HG02973 (cell line): ENCODE results near the gene OSTF1.

Source experiments
- ATAC-seq: cut with Tn5 transposase; IDR thresholded peaks from one replicate; pipeline ENCODE4 v1.9.1; 2021; ENCODE audit warnings: moderate library complexity; ENCODE audit not compliant: unreplicated experiment

Gene OSTF1

DNA sequence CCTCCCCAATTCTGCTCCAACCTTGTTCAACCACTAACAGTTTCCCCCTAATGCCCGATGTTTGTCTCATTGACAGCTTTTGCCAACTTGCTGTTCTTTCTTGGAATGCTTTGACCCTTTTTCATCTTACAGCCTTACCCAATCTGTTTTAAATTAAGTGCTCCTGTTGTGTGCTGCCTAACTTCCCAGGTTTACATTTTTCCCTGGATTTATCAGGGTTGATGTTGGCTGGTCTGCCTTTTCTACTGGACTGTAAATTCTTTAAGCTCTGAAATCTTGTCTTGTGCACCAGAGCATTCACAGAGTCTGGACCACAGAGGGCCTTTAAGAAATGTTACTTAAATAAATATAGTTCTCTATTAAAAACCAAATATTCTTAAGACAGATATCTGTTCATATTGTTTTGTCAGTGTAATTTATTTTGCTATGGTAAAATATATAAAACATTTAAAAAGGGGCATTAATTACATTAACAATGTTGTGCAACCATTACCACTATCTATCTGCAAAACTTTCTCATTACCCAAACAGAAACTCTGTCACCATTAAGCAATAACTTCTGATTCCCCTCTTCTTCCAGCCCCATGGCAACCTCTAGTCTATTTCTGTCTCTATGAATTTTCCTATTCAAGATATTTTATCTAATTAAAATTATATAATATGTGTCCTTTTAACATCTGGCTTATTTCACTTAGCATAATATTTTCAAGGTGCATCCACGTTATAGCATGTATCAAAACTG lies 73.0 kb downstream of the OSTF1 start:
- no peak for ATAC-seq

GRCh38 chr9:75163764-75164163 lies 75.5 kb downstream of the OSTF1 start:
- ATAC-seq = no peak

DNA sequence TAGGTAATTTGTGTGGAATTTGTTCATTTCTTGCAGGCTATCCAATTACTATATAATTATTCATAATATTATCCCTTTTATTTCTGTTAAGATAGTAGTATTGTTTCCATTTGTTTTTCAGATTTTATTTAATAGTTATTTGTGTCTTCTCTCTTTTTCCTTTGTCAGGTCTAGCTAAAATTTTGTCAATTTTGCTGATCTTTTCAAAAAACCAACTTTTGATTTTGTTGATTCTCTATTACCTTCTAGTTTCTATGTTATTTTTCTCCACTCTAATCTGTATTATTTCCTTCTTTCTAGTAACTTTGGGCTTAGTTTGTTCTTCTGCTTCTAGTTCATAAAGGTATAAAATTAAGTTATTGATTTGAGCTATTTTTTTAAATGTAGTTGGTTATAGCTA lies 76.3 kb downstream of the OSTF1 start:
- ATAC-seq = no peak

GRCh38 chr9:75167281-75167680 lies 79.0 kb downstream of the OSTF1 start:
- no peak for ATAC-seq

DNA sequence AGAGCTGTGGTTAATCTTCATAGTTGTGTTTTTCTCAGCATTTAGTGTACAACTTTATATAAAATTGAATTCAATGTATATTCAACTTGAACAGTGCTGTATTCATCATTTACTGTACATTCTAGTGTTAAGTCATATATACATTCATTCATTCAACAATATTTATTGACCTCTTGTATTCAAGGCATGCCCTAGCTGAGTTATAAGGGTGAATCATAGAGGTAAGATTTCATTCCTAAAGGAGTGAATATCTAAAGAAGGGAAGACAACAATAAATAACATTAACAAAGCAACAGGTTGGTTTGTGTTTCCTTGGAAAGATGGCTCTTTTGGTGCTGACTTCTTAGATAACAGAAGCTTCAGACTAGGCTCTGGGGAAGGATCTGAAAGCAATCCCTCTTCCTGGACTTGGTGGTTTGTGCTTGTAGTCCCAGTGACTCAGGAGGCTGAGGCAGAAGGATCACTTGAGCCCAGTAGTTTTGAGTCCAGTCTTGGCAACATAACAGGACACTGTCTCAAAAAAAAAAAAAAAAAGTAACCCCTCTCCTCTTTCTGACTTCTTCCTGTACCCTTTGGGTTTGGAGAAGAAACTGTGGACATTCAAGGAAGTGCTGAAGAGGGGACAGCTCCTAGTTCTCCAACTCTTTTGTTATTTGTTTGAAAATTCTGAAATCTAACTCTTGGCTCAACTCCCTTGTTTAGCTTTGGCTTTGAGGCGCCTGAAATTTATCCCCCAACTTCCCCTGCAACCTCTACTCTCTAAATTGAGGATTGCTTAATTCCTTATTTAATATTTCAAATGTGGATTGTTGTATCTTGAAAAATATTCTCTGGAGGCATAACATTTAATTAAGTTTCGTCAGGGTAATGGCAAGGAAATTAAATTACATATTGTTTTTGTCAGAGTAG lies 80.2 kb downstream of the OSTF1 start:
- ATAC-seq = no peak

DNA sequence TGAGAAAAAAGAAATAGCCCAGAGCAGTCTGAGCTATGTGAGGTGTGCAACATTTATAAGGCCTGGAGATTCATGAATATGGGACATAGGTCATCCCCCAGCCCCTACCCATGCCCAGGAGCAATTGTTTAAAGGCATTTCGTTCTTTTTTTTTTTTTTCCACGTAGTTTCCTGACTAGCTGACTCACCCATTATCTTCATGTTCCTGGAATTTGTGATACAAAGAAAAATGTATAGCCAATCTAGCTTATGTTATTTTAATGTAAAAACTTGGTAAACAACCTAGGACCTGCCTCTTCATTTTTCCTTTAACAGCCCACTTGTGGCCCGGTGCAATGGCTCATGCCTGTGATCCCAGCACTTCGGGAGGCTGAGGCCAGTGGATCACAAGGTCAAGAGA lies 81.3 kb downstream of the OSTF1 start:
- no peak for ATAC-seq

- ATAC-seq = no peak
Observed at GRCh38 chr9:75170898-75171360, 82.6 kb downstream of the OSTF1 start.

GRCh38 chr9:75175395-75175794 lies 87.1 kb downstream of the OSTF1 start:
- no peak for ATAC-seq

- no peak for ATAC-seq
Observed at GRCh38 chr9:75176037-75176436, 87.7 kb downstream of the OSTF1 start.

DNA sequence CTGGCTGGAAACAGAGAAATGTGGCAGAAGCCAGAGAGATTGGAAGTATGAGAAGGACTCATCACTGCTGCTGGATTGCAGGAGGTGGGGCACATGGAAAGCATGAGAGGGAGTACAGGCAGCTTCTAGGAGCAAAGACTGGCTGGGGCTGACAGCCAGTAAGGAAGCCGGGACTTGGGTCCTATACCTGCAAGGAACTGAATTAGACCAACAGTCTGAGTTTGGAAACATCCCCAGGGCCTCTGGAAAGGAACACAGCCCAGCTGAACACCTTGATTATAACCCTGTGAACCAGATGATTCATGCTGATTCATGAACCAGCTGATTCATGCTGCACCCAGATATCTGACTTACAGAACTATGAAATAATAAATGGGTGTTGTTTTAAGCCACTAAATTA lies 93.4 kb downstream of the OSTF1 start:
- ATAC-seq = no peak

DNA sequence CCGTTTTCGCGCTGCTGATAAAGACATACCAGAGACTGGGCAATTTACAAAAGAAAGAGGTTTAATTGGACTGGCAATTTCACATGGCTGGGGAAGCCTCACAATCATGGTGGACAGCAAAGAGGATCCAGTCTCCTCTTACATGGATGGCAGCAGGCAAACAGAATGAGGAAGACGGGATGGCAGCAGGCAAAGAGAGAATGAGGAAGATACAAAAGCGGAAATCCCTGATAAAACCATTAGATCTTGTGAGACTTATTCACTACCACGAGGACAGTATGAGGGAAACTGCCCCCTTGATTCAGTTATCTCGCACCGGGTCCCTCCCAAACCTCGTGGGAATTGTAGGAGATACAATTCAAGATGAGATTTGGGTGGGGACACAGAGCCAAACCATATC lies 95.0 kb downstream of the OSTF1 start:
- no peak for ATAC-seq

GRCh38 chr9:75184471-75184870 lies 96.2 kb downstream of the OSTF1 start:
- no peak for ATAC-seq

DNA sequence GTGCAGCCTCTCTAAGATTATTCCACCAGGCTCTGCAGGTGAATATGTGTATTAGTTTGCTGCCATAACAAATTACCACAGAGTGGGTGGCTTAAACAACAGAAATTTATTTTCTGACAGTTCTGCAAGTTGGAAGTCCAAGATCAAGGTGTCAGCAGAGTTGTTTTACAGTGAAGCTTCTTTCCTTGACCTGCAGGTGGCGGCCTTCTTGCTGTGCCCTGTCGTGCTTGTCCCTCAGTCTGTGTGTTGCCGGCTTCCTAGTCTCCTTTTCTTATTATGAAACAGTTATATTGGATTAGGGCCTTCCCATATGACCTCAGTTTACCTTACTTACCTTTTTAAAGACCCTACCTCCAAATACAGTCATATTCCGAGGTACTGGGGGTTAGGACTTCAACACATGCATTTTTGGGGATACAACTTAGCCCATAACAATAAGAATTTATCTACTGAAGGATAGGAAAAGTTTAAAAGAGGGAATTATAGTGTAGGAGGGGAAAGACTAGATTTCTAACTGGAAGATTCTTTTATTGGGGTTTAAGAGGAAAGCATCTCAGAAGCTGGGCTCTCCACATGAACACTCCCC lies 97.4 kb downstream of the OSTF1 start:
- ATAC-seq = peak; percentile 72

GRCh38 chr9:75186767-75187380 lies 98.6 kb downstream of the OSTF1 start:
- ATAC-seq = no peak

DNA sequence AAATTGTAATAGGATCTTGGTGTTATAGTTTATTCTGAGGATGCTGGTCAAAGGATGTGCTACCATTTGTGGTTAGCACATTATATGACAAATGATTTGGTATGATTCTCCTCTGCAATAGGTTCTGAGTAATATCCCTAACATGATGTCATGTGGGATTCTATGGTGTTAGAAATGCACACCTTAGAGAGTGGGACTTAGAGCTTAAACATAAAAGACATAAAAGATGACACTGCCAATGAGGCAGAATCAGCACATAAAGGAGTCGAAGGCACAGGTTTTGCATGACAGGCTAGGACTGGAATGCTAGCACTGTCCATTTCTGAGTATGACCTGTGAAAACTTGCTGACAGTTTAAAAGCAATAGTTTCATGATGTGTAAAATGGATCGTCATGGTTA lies 100.4 kb downstream of the OSTF1 start:
- ATAC-seq = no peak

GRCh38 chr9:75190762-75191161 lies 102.4 kb downstream of the OSTF1 start:
- no peak for ATAC-seq
